HepG2 (cell line): ENCODE data around the gene SHMT1. TPM values are rescaled to one million over a fixed set of nuclear protein-coding genes. Genes with fewer than 3 reads are reported as not detected.

Experiments used
- ATAC-seq: fragments of 200-7000 bp; cut with Tn5 transposase; 3 replicates; pipeline ENCODE4 v1.9.1; 2020; ENCODE audit warnings: mild to moderate bottlenecking, moderate library complexity
- BruUV-seq: library from RNA; stranded (reverse); fragments of 400-500 nt; replicated peaks from 2 replicates; lab custom pipeline; 2021; lab: Mats Ljungman, UMichigan
- CTCF ChIA-PET: fragments of 300-600 bp; formaldehyde crosslinking; extraction: SDS; loops from one replicate; lab custom pipeline; 2021; ENCODE audit warnings: low total read pairs, inconsistent platforms, low intra/inter-chr PET ratio; lab: Yijun Ruan, JAX
- POLR2A ChIA-PET: fragments of 350-600 bp; sonication (Branson Sonifier 250); formaldehyde crosslinking; loops from one replicate; lab custom pipeline; 2020; ENCODE audit warnings: antibody characterized with exemption, inconsistent platforms; lab: Yijun Ruan, JAX
- DNase-seq: peaks from one replicate; pipeline ENCODE4 v3.0.0-alpha.2; 2015; ENCODE audit warnings: low spot score
- FAIRE-seq: peaks from 3 replicates; lab custom pipeline; 2011; peaks lifted over from hg19 to GRCh38; lab: Jason Lieb, UNC
- H2AFZ ChIP-seq: one replicate; pipeline ENCODE4 v1.6.1; 2011; ENCODE audit warnings: low read length, inconsistent platforms
- H3K27ac ChIP-seq: fragments of 300-600 bp; 3 replicates; pipeline ENCODE4 v1.8.0; 2011; ENCODE audit warnings: mixed run types, mild to moderate bottlenecking, mixed read lengths, low read length, inconsistent platforms; ENCODE audit not compliant: insufficient read depth; ENCODE audit errors: extremely low read length
- H3K27me3 ChIP-seq, 2 experiments: fragments of 200-600 bp in 1 of 2; 2 replicates in 1 of 2; 3 replicates in 1 of 2; pipeline versions ENCODE4 v1.6.0 to v1.8.0; 2011; ENCODE audit warnings: low read length in 2 of 2, mild to moderate bottlenecking in 2 of 2, moderate library complexity in 2 of 2, inconsistent platforms in 1 of 2; ENCODE audit not compliant: insufficient read depth in 2 of 2, control insufficient read depth in 1 of 2
- H3K36me3 ChIP-seq, 2 experiments: fragments of 200-600 bp in 1 of 2; replicated peaks in 1 of 2; 2 replicates in 1 of 2; 3 replicates in 1 of 2; pipeline versions ENCODE4 v1.5.1 to v1.8.0; 2011; ENCODE audit warnings: low read length in 2 of 2, inconsistent platforms in 1 of 2; ENCODE audit not compliant: insufficient read depth in 2 of 2, control insufficient read depth in 1 of 2
- H3K4me1 ChIP-seq: 2 replicates; pipeline ENCODE4 v1.5.1; 2012; ENCODE audit warnings: low read length, inconsistent platforms; ENCODE audit not compliant: insufficient read depth
- H3K4me2 ChIP-seq: 2 replicates; pipeline ENCODE4 v1.6.0; 2011; ENCODE audit warnings: low read depth, low read length, inconsistent platforms
- H3K4me3 ChIP-seq, 3 experiments: fragments of 200-600 bp in 1 of 3; sonication (generic), shearing (Covaris generic) in 1 of 3; replicated peaks in 1 of 3; 2 replicates each; pipeline ENCODE4 v1.5.1; 2011 to 2016; ENCODE audit warnings: low read length in 3 of 3, inconsistent platforms in 2 of 3, low read depth in 2 of 3, mild to moderate bottlenecking in 2 of 3, control low read depth in 1 of 3, mixed read lengths in 1 of 3; ENCODE audit not compliant: insufficient read depth in 1 of 3
- H3K79me2 ChIP-seq: one replicate; pipeline ENCODE4 v1.6.1; 2011; ENCODE audit warnings: low read length, inconsistent platforms; ENCODE audit not compliant: insufficient read depth
- H3K9ac ChIP-seq: 2 replicates; pipeline ENCODE4 v1.6.0; 2011; ENCODE audit warnings: mild to moderate bottlenecking, low read depth, low read length, inconsistent platforms; ENCODE audit not compliant: insufficient read depth
- H3K9me3 ChIP-seq: 2 replicates; pipeline ENCODE4 v1.5.1; 2012; ENCODE audit warnings: mild to moderate bottlenecking, low read length
- H4K20me1 ChIP-seq: 2 replicates; pipeline ENCODE4 v1.6.0; 2011; ENCODE audit warnings: inconsistent platforms, mild to moderate bottlenecking, low read length, moderate library complexity; ENCODE audit not compliant: insufficient read depth
- CHCHD3 ChIP-seq: sonication (generic); formaldehyde crosslinking; IDR thresholded peaks from 2 replicates; pipeline ENCODE4 v1.8.0; 2022; ENCODE audit warnings: mild to moderate bottlenecking, missing genetic modification reagents, moderate library complexity
- DDIT3 ChIP-seq: sonication (generic); formaldehyde crosslinking; IDR thresholded peaks from 2 replicates; pipeline ENCODE4 v1.4.0; 2020; ENCODE audit warnings: mild to moderate bottlenecking, missing genetic modification reagents
- GABPA ChIP-seq, 2 experiments: IDR thresholded peaks; 2 replicates each; pipeline ENCODE4 v1.6.1; 2011 to 2016; ENCODE audit warnings: low read depth in 2 of 2, low read length in 1 of 2, missing biosample characterization in 1 of 2, missing genetic modification characterization in 1 of 2
- HOXA7 ChIP-seq: sonication (generic); formaldehyde crosslinking; IDR thresholded peaks from 2 replicates; pipeline ENCODE4 v1.8.1; 2022; ENCODE audit warnings: mild to moderate bottlenecking, missing genetic modification reagents, moderate library complexity
- LCORL ChIP-seq, 2 experiments: fragments of 450-650 bp in 1 of 2; sonication (generic) in 1 of 2; formaldehyde crosslinking in 1 of 2; IDR thresholded peaks; 2 replicates each; pipeline versions ENCODE4 v1.5.0 to v1.6.1; 2017 to 2020; ENCODE audit warnings: antibody characterized with exemption in 1 of 2, missing genetic modification reagents in 1 of 2
- MBNL3 ChIP-seq: fragments of 250-450 bp; sonication (Bioruptor Pico); conservative IDR thresholded peaks from 2 replicates; pipeline ENCODE4 v1.8.0; 2022; ENCODE audit warnings: mild to moderate bottlenecking, inconsistent platforms
- MTF1 ChIP-seq: sonication (generic); formaldehyde crosslinking; IDR thresholded peaks from 2 replicates; pipeline ENCODE4 v1.5.0; 2020; ENCODE audit warnings: missing genetic modification reagents
- TEF ChIP-seq: sonication (generic); formaldehyde crosslinking; IDR thresholded peaks from 2 replicates; pipeline ENCODE4 v1.5.0; 2020; ENCODE audit warnings: missing genetic modification reagents
- TRIM22 ChIP-seq: fragments of 450-650 bp; IDR thresholded peaks from 2 replicates; pipeline ENCODE4 v1.6.1; 2017
- ZFP36 ChIP-seq: fragments of 150-350 bp; IDR thresholded peaks from 2 replicates; pipeline ENCODE4 v1.6.1; 2018; ENCODE audit warnings: borderline replicate concordance, low read length, low read depth; ENCODE audit not compliant: partially characterized antibody
- ZNF234 ChIP-seq: sonication (generic); formaldehyde crosslinking; conservative IDR thresholded peaks from 2 replicates; pipeline ENCODE4 v1.5.1; 2020; ENCODE audit warnings: mild to moderate bottlenecking, missing genetic modification reagents
- ZNF282 ChIP-seq: fragments of 450-650 bp; IDR thresholded peaks from 2 replicates; pipeline ENCODE4 v1.6.1; 2018; ENCODE audit not compliant: partially characterized antibody
- ZNF503 ChIP-seq: sonication (generic); formaldehyde crosslinking; IDR thresholded peaks from 2 replicates; pipeline ENCODE4 v1.4.0; 2020; ENCODE audit warnings: missing genetic modification reagents
- ZNF652 ChIP-seq: IDR thresholded peaks from 2 replicates; pipeline ENCODE4 v1.6.1; 2016; ENCODE audit warnings: low read depth, borderline replicate concordance
- WGBS: methylation state at CpG from one replicate; pipeline ENCODE4 v1.1.6; 2017; ENCODE audit warnings: low lambda C conversion rate; 5-methylcytosine and 5-hydroxymethylcytosine counted together
- in situ Hi-C: cut with HindIII; loops from 2 replicates; pipeline ENCODE4 v1.10.0; 2017; ENCODE audit warnings: low pct_unique_long_range_greater_than_20kb; ENCODE audit not compliant: extremely low pct_ligation_motif_present
- intact Hi-C: fragments of 100-400 bp; cut with micrococcal nuclease; formaldehyde crosslinking; loops from one replicate; pipeline ENCODE4 v1.10.0; 2022; ENCODE audit not compliant: unreplicated experiment
- polyA plus RNA-seq, 8 experiments: library from polyadenylated mRNA; depleted of rRNA in 3 of 8; stranded (reverse) in 7 of 8; unstranded in 1 of 8; fragments of >200 nt; fragmentation: Illumina TruSeq in 4 of 8; extraction: Trizol in 4 of 8; gene quantifications; 2 replicates each; pipeline versions ENCODE4 v1.2.1 to v1.2.3, GENCODE V29; 2011 to 2016; ENCODE audit warnings: low read depth in 4 of 8, missing spikeins in 1 of 8, mixed read lengths in 1 of 8; ENCODE audit not compliant: insufficient read depth in 1 of 8
- total RNA-seq, 5 experiments: library from RNA; depleted of rRNA; stranded (reverse); fragments of >200 nt; fragmentation: Illumina TruSeq; extraction: Trizol; gene quantifications; 2 replicates each; pipeline ENCODE4 v1.2.3, GENCODE V29; 2016; ENCODE audit warnings: low read depth in 1 of 5

The SHMT1 gene
- total and polyA plus RNA-seq, 2 of the 13 experiments (the other 11 are each of a cell fraction or from before 2014, with no cell fraction given): 21.3 to 48.8 TPM

GRCh38 chr17:18364166-18364565 is 816 bp upstream of the SHMT1 start:
- peaks cover 13% of the 10 kb centered on the region for H3K79me2 ChIP-seq
- no peak overlapping the region for H3K27ac ChIP-seq
- ATAC-seq (no peak), DNase-seq (no peak), FAIRE-seq (no peak)
- ChIA-PET CTCF (no interaction called here), POLR2A (interaction anchor here (2.0 to 2.1 kb wide), 2 partner anchors 140 to 181 kb away, joined by 7 to 9 read pairs; partner anchors contain the start of gene ALKBH5)
- H4K20me1 ChIP-seq: no peaks in the 10 kb centered on the region
- H3K4me3 ChIP-seq: no peak overlapping the region
- WGBS: 92% methylated on average over 6 of the region's 6 CpGs
- in situ Hi-C loops: no loop called here
- peaks cover 20% of the 10 kb centered on the region for H3K4me1 ChIP-seq
- H3K4me2 ChIP-seq: no peak overlapping the region
- no peak overlapping the region for H2AFZ ChIP-seq
- TF ChIP-seq DDIT3: no peak
- no peak for TF ChIP-seq HOXA7
- TF ChIP-seq MTF1 (CRISPR knock-in tag): no peak
- no TSS peak for BruUV-seq
- intact Hi-C loops: loop anchor here (10.0 kb wide), 1 partner anchor 49 kb away; the partner anchor contains the start of genes SMCR8 and TOP3A
- no peak overlapping the region for H3K9ac ChIP-seq
- H3K36me3 ChIP-seq: no peaks in the 10 kb centered on the region
- no peaks in the 10 kb centered on the region; a peak in 1 of 5 replicates for H3K27me3 ChIP-seq
- H3K9me3 ChIP-seq: no peaks in the 10 kb centered on the region

GRCh38 chr17:18362698-18363100 is 651 bp downstream of the SHMT1 start:
- intact Hi-C loops (loop anchor here (10.0 kb wide), 1 partner anchor 48 kb away; the partner anchor contains the start of genes SMCR8 and TOP3A), in situ Hi-C loops (no loop called here)
- Histone ChIP-seq H4K20me1 (no peaks in the 10 kb centered on the region), H3K27ac (peak overlapping the region; percentile 71), H3K4me2 (peak overlapping the region; percentile 85), H3K27me3 (no peaks in the 10 kb centered on the region; a peak in 1 of 5 replicates), H2AFZ (peak overlapping the region; percentile 35), H3K36me3 (no peaks in the 10 kb centered on the region), H3K79me2 (peaks cover 15% of the 10 kb centered on the region), H3K9ac (peak overlapping the region; percentile 80), H3K4me1 (peaks cover 22% of the 10 kb centered on the region), H3K4me3 (peak overlapping the region; percentile 83 to 98 (median 93)), H3K9me3 (no peaks in the 10 kb centered on the region)
- 3% methylated on average over 6 of the region's 14 CpGs for WGBS
- ChIA-PET CTCF (no interaction called here), POLR2A (interaction anchor here (0.7 to 2.1 kb wide), 5 partner anchors 15 to 179 kb away, joined by 4 to 10 read pairs (median 7); partner anchors contain the start of genes ALKBH5, EVPLL, MIEF2 and TOP3A)
- FAIRE-seq (peak; percentile 52), DNase-seq (peak; percentile 76), ATAC-seq (peak; percentile 57)
- BruUV-seq: TSS peak; percentile 83
- TF ChIP-seq ZNF652 (CRISPR knock-in tag) (no peak), ZFP36 (no peak), GABPA (IDR thresholded peaks at IDR 0.05; ENCODE audit: low read depth, low read length) (no peak), GABPA (CRISPR knock-in tag; IDR thresholded peaks at IDR 0.05; ENCODE audit: low read depth) (no peak), ZNF503 (CRISPR knock-in tag) (no peak), ZNF234 (CRISPR knock-in tag) (no peak), TEF (CRISPR knock-in tag) (no peak), MBNL3 (CRISPR knock-in tag) (no peak), CHCHD3 (no peak), ZNF282 (no peak), LCORL (IDR thresholded peaks at IDR 0.05) (no peak), LCORL (CRISPR knock-in tag; IDR thresholded peaks at IDR 0.05) (no peak), TRIM22 (no peak)
